Retinal pigment epithelial cell (primary cell): ENCODE data around the gene GABPB2.
"Not testable (repeated sequence)": the region's sequence is repeated elsewhere in the genome, so short reads cannot be mapped to it uniquely, and the experiment has no call there.

Experiments
- DNase-seq: peaks from one replicate; pipeline ENCODE4 v3.0.0-alpha.2; 2010; ENCODE audit warnings: low read depth
- H3K4me3 ChIP-seq: 2 replicates; pipeline ENCODE4 v1.5.1; 2011; ENCODE audit warnings: mild to moderate bottlenecking, low read length, control low read depth, moderate library complexity
- TF ChIP-seq, protein P1 (sequence below): conservative IDR thresholded peaks from 2 replicates; pipeline ENCODE4 v1.5.1; 2011; ENCODE audit warnings: low read depth, low read length, control low read depth, inconsistent platforms

Gene GABPB2

DNA sequence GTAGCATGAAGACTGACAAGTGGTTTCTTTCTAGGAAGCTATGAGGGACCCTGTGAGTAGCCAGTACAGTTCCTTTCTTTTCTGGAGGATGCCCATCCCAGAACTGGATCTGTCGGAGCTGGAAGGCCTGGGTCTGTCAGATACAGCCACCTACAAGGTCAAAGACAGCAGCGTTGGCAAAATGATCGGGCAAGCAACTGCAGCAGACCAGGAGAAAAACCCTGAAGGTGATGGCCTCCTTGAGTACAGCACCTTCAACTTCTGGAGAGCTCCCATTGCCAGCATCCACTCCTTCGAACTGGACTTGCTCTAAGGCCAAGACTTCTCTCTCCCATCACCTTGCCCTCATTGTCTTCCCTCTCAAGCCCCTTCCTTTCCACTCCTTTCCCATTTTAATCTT, 3.4 kb upstream of the GABPB2 start:
- no peak for DNase-seq
- no peak overlapping the region for H3K4me3 ChIP-seq
- TF ChIP-seq, protein P1, sequence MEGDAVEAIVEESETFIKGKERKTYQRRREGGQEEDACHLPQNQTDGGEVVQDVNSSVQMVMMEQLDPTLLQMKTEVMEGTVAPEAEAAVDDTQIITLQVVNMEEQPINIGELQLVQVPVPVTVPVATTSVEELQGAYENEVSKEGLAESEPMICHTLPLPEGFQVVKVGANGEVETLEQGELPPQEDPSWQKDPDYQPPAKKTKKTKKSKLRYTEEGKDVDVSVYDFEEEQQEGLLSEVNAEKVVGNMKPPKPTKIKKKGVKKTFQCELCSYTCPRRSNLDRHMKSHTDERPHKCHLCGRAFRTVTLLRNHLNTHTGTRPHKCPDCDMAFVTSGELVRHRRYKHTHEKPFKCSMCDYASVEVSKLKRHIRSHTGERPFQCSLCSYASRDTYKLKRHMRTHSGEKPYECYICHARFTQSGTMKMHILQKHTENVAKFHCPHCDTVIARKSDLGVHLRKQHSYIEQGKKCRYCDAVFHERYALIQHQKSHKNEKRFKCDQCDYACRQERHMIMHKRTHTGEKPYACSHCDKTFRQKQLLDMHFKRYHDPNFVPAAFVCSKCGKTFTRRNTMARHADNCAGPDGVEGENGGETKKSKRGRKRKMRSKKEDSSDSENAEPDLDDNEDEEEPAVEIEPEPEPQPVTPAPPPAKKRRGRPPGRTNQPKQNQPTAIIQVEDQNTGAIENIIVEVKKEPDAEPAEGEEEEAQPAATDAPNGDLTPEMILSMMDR, result no peak

DNA sequence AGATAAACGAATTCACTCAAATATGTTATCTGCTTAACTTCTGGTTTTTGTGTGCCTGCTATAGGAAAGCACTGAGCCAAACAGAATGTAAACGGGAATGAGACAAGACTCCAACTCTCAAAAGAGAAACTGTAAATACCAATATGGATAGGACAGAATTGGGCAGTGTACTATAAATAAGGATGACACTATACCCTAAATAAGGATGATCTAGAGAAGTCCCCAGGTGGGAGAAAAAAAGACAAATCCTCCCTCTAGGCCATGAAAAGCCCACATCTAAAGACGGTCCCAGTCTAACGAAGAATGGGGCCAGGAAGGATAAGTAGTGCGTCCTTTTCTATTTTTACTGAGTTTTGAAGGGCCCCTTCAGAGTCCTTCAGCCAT, 1.5 kb upstream of the GABPB2 start:
- TF ChIP-seq, protein P1, result no peak
- DNase-seq, result no peak
- no peak overlapping the region for H3K4me3 ChIP-seq

DNA sequence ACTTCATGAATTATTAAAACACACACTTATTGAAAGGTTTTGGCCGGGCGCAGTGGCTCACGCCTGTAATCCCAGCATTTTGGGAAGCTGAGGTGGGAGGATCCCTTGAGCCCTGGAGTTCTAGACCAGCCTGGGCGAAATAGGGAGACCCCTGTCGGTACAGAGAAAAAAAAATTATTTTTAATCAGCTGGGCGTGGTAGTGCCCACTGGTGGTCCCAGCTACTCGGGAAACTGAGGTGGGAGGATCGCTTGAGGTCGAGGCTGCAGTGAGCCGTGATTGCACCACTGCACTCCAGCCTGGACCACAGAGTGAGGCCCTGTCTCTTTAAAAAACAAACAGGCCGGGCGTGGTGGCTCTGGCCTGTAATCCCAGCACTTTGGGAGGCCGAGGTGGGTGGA, 1.7 kb downstream of the GABPB2 start:
- H3K4me3 ChIP-seq, result no peak overlapping the region
- TF ChIP-seq, protein P1, result no peak
- no peak for DNase-seq

DNA sequence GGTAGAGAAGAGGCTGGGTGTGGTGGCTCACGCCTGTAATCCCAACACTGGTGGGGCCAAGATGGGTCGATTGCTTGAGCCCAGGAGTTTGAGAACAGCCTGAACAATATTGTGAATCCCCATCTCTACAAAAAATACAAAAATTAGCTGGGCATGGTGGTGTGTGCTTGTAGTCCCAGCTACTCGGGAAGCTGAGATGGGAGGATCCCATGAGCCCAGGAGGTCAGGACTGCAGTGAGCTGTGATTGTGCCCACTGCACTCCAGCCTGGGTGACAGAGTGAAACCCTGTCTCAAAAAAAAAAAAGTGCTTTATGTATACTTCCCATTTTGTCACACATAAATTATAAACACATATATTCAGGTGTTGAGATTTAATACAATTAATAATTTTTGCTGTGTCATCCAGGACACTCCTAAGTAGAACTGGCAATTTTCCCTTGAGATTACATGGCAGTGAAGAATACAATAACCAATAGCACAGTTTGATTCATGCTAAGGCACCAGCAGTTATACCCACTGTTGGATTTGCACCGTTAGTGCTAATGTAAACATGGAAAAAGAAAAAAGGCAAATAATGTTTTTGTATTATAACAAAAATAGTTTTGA, 15.5 kb downstream of the GABPB2 start:
- no peak overlapping the region for H3K4me3 ChIP-seq
- TF ChIP-seq, protein P1, result no peak
- no peak for DNase-seq

DNA sequence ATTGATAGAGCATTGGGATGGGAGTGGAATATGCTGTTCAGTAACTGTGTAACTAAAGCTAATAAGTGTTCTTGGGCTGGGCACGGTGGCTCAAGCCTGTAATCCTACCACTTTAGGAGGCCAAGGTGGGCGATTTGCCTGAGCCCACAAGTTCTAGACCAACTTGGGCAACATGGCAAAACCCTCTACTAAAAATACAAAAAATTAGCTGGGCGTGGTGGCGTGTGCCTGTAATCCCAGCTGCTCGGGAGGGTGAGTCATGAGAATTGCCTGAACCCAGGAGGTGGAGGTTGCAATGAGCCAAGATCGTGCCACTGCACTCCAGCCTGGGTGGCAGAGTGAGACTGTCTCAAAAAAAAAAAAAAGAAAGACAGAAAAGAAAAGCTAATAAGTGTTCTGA, 26.9 kb downstream of the GABPB2 start:
- not testable (repeated sequence) for DNase-seq, H3K4me3 ChIP-seq

DNA sequence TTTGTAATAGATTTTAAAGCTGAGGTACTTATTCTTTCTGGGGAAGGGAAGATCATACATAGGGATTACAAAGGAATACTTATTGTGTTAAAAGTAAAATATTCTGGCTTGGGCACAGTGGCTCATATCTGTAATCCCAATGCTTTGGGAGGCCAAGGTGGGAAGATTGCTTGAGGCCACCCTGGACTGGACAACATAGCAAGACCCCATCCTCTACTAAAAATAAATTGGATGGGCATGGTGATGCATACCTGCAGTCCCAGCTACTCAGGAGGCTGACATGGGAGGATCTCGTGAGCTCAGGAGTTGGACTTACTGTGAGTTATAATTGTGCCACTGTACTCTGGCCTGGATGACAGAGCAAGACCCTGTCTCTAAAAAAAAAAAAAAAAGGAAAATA, 27.6 kb downstream of the GABPB2 start:
- DNase-seq, result no peak
- no peak overlapping the region for H3K4me3 ChIP-seq
- TF ChIP-seq, protein P1, result no peak

DNA sequence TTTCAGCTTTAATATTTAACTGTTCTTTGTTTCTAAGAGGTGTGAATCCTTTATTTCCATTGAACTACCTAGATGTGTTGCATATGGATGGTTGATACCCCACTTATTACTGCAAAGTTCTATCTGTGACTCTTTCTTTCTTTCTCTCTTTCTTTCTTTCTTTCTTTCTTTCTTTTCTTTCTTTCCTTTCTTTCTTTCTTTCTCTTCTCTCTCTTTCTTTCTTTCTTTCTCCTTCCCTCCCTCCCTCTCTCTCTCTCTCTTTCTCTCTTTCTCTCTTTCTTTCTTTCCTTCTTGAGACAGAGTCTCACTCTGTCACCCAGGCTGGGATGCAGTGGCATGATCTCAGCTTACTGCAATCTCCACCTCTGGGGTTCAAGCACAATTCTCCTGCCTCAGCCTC, 34.1 kb downstream of the GABPB2 start:
- TF ChIP-seq, protein P1, result no peak
- no peak overlapping the region for H3K4me3 ChIP-seq
- DNase-seq, result no peak

DNA sequence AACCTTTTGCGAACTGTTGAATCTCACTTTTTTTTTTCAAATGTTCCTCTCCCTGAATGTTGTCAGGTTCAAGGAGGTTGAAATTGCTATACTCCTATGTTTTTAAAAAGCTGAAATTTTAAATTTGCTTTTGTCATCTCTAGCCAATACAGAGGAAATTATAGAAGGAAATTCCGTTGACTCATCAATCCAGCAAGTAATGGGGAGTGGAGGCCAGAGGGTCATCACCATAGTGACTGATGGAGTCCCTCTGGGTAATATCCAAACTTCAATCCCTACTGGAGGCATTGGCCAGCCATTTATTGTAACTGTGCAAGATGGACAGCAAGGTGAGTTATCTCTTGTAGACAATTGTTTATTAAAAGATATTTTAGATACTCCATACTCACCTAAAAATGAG, 36.3 kb downstream of the GABPB2 start:
- TF ChIP-seq, protein P1, result no peak
- no peak overlapping the region for H3K4me3 ChIP-seq
- DNase-seq, result no peak
